HCT116 (cell line): ENCODE measurements around the gene OLIG3. TPM values are rescaled to one million over a fixed set of nuclear protein-coding genes. Genes with fewer than 3 reads are reported as not detected.

Experiments
- ATAC-seq: fragments of 200-7000 bp; cut with Tn5 transposase; 2 replicates; pipeline ENCODE4 v1.9.1; 2020; ENCODE audit warnings: mild to moderate bottlenecking, moderate library complexity
- BruUV-seq: library from RNA; stranded (reverse); fragments of 400-500 nt; replicated peaks from 2 replicates; lab custom pipeline; 2021; lab: Mats Ljungman, UMichigan
- CTCF ChIA-PET: fragments of 300-600 bp; sonication (Branson Sonifier 250); formaldehyde crosslinking; loops from one replicate; lab custom pipeline; 2021; ENCODE audit warnings: antibody characterized with exemption; lab: Charles Lee
- POLR2A ChIA-PET: fragments of 300-600, 350-600 bp; sonication (Branson Sonifier 250); formaldehyde crosslinking; loops from one replicate; lab custom pipeline; 2021; ENCODE audit warnings: antibody characterized with exemption; lab: Charles Lee
- RAD21 ChIA-PET, 2 experiments: fragments of 300-600 bp; sonication (Branson Sonifier 250); formaldehyde crosslinking; loops; one replicate each; lab custom pipeline; 2023; ENCODE audit warnings: low total read pairs in 2 of 2; ENCODE audit not compliant: uncharacterized antibody in 2 of 2, unreplicated experiment in 2 of 2, low non-redundant PET in 1 of 2; lab: Charles Lee
- DNase-seq: peaks from one replicate; pipeline ENCODE4 v3.0.0-alpha.2; 2010; ENCODE audit warnings: low read depth, low spot score
- H2AFZ ChIP-seq: fragments of 200-600 bp; shearing (Covaris generic), sonication (generic); 2 replicates; pipeline ENCODE4 v1.6.1; 2017; ENCODE audit warnings: low read depth, mixed run types, mixed read lengths, antibody characterized with exemption, low read length; ENCODE audit not compliant: poor library complexity, severe bottlenecking
- H3K27ac ChIP-seq: 2 replicates; pipeline ENCODE4 v1.5.1; 2012; ENCODE audit warnings: low read depth, low read length
- H3K27me3 ChIP-seq: fragments of 200-600 bp; sonication (generic); 2 replicates; pipeline ENCODE4 v1.6.1; 2016; ENCODE audit warnings: mixed run types, low read length, mixed read lengths; ENCODE audit not compliant: insufficient read depth
- H3K36me3 ChIP-seq, 2 experiments: fragments of 200-500 bp in 1 of 2; fragments of 200-600 bp in 1 of 2; sonication (Bioruptor generic) in 1 of 2; sonication (generic) in 1 of 2; 2 replicates each; pipeline versions ENCODE4 v1.5.1 to v1.6.1; 2014 to 2016; ENCODE audit warnings: low read length in 2 of 2, inconsistent platforms in 1 of 2, mixed read lengths in 1 of 2, mixed run types in 1 of 2; ENCODE audit not compliant: insufficient read depth in 2 of 2, control insufficient read depth in 1 of 2
- H3K4me1 ChIP-seq, 2 experiments: fragments of 200-600 bp in 1 of 2; sonication (generic) in 1 of 2; 2 replicates each; pipeline versions ENCODE4 v1.5.1 to v1.6.1; 2012 to 2017; ENCODE audit warnings: low read length in 2 of 2, inconsistent platforms in 1 of 2, mild to moderate bottlenecking in 1 of 2, mixed read lengths in 1 of 2, mixed run types in 1 of 2, moderate library complexity in 1 of 2; ENCODE audit not compliant: insufficient read depth in 2 of 2, control insufficient read depth in 1 of 2
- H3K4me2 ChIP-seq: fragments of 200-600 bp; sonication (generic); 2 replicates; pipeline ENCODE4 v1.6.1; 2017; ENCODE audit warnings: mixed run types, low read length, mixed read lengths
- H3K4me3 ChIP-seq, 2 experiments: fragments of 200-600 bp in 1 of 2; sonication (generic) in 1 of 2; replicated peaks in 1 of 2; 2 replicates each; pipeline ENCODE4 v1.5.1; 2011 to 2016; ENCODE audit warnings: low read length in 2 of 2, control low read depth in 1 of 2, low read depth in 1 of 2, mild to moderate bottlenecking in 1 of 2, mixed read lengths in 1 of 2, mixed run types in 1 of 2
- H3K79me2 ChIP-seq: fragments of 200-600 bp; sonication (generic); 2 replicates; pipeline ENCODE4 v1.6.1; 2017; ENCODE audit warnings: mild to moderate bottlenecking, mixed run types, low read length, moderate library complexity, mixed read lengths; ENCODE audit not compliant: insufficient read depth
- H3K9ac ChIP-seq: fragments of 200-600 bp; sonication (generic); 2 replicates; pipeline ENCODE4 v1.6.1; 2016; ENCODE audit warnings: low read length, mixed read lengths
- H3K9me2 ChIP-seq: fragments of 200-600 bp; sonication (generic), shearing (Covaris generic); 2 replicates; pipeline ENCODE4 v1.6.1; 2017; ENCODE audit warnings: mixed run types, mild to moderate bottlenecking, moderate library complexity; ENCODE audit not compliant: insufficient read depth
- H3K9me3 ChIP-seq, 2 experiments: fragments of 200-500 bp in 1 of 2; fragments of 200-600 bp in 1 of 2; sonication (Bioruptor generic) in 1 of 2; sonication (generic) in 1 of 2; 2 replicates each; pipeline ENCODE4 v1.6.1; 2014 to 2017; ENCODE audit warnings: low read length in 2 of 2, mixed read lengths in 2 of 2, inconsistent platforms in 1 of 2, low read depth in 1 of 2, mild to moderate bottlenecking in 1 of 2, mixed run types in 1 of 2, moderate library complexity in 1 of 2; ENCODE audit not compliant: control insufficient read depth in 1 of 2, insufficient read depth in 1 of 2
- H4K20me1 ChIP-seq: fragments of 200-600 bp; sonication (generic), shearing (Covaris generic); 2 replicates; pipeline ENCODE4 v1.6.1; 2017; ENCODE audit warnings: mixed run types, mild to moderate bottlenecking, moderate library complexity; ENCODE audit not compliant: insufficient read depth
- CBX3 ChIP-seq: IDR thresholded peaks from 2 replicates; pipeline ENCODE4 v1.6.1; 2012; ENCODE audit warnings: low read depth
- CEBPB ChIP-seq: IDR thresholded peaks from 2 replicates; pipeline ENCODE4 v1.6.1; 2012; ENCODE audit warnings: low read depth
- EZH2 ChIP-seq: fragments of 200-600 bp; sonication (generic); IDR thresholded peaks from 2 replicates; pipeline ENCODE4 v1.6.1; 2017; ENCODE audit warnings: antibody characterized with exemption, mixed run types
- RAD21 ChIP-seq: IDR thresholded peaks from 2 replicates; pipeline ENCODE4 v1.6.1; 2012; ENCODE audit warnings: low read depth, mild to moderate bottlenecking
- SIN3A ChIP-seq: IDR thresholded peaks from 2 replicates; pipeline ENCODE4 v1.6.1; 2012; ENCODE audit warnings: low read depth
- TCF7L2 ChIP-seq: IDR thresholded peaks from 2 replicates; pipeline ENCODE4 v1.7.0; 2011; ENCODE audit warnings: borderline replicate concordance, inconsistent platforms; ENCODE audit not compliant: insufficient read depth, insufficient read length; ENCODE audit errors: extremely low read depth
- YY1 ChIP-seq: IDR thresholded peaks from 2 replicates; pipeline ENCODE4 v1.6.1; 2011; ENCODE audit warnings: low read length, low read depth, moderate library complexity, mild to moderate bottlenecking; ENCODE audit not compliant: insufficient replicate concordance; ENCODE audit errors: extremely low read depth
- ZFX ChIP-seq: fragments of 450-650 bp; IDR thresholded peaks from 2 replicates; pipeline ENCODE4 v1.6.1; 2017
- ZNF274 ChIP-seq: fragments of 200-500 bp; sonication (Bioruptor generic); IDR thresholded peaks from 2 replicates; pipeline ENCODE4 v1.6.1; 2014; ENCODE audit warnings: mild to moderate bottlenecking, low read depth, low read length, inconsistent platforms
- intact Hi-C: fragments of 100-400 bp; cut with micrococcal nuclease; formaldehyde crosslinking; loops from 2 replicates; pipeline ENCODE4 v1.10.0; 2022
- total RNA-seq: library from RNA; stranded (reverse); gene quantifications from one replicate; pipeline ENCODE4 v1.2.1, GENCODE V29; 2021; ENCODE audit not compliant: unreplicated experiment
- TF ChIP-seq, protein P1 (sequence below): IDR thresholded peaks from 2 replicates; pipeline ENCODE4 v1.6.1; 2011; ENCODE audit warnings: mild to moderate bottlenecking, low read length, moderate library complexity; ENCODE audit not compliant: insufficient replicate concordance; ENCODE audit errors: extremely low read depth
- TF ChIP-seq, protein P2 (sequence below): IDR thresholded peaks from 2 replicates; pipeline ENCODE4 v1.6.1; 2012

The OLIG3 gene
- total RNA-seq, 1 experiment from 2014 or later: not detected

GRCh38 chr6:137510923-137511322 lies 16.7 kb upstream of the OLIG3 start:
- Histone ChIP-seq H2AFZ (no peak overlapping the region), H3K4me2 (no peak overlapping the region), H3K4me3 (no peak overlapping the region), H3K79me2 (no peaks in the 10 kb centered on the region), H3K27me3 (0 out of 2 replicates have a peak, but pooled peaks cover 6% of the 10 kb centered on the region), H3K9me2 (no peaks in the 10 kb centered on the region), H4K20me1 (no peaks in the 10 kb centered on the region), H3K9ac (no peak overlapping the region), H3K9me3 (no peaks in the 10 kb centered on the region), H3K27ac (no peak overlapping the region), H3K36me3 (no peaks in the 10 kb centered on the region), H3K4me1 (no peaks in the 10 kb centered on the region)
- TF ChIP-seq CBX3 (no peak), ZFX (no peak), EZH2 (no peak), ZNF274 (no peak), CEBPB (no peak), TCF7L2 (no peak), YY1 (no peak), SIN3A (no peak), RAD21 (no peak)
- TF ChIP-seq, protein P1, sequence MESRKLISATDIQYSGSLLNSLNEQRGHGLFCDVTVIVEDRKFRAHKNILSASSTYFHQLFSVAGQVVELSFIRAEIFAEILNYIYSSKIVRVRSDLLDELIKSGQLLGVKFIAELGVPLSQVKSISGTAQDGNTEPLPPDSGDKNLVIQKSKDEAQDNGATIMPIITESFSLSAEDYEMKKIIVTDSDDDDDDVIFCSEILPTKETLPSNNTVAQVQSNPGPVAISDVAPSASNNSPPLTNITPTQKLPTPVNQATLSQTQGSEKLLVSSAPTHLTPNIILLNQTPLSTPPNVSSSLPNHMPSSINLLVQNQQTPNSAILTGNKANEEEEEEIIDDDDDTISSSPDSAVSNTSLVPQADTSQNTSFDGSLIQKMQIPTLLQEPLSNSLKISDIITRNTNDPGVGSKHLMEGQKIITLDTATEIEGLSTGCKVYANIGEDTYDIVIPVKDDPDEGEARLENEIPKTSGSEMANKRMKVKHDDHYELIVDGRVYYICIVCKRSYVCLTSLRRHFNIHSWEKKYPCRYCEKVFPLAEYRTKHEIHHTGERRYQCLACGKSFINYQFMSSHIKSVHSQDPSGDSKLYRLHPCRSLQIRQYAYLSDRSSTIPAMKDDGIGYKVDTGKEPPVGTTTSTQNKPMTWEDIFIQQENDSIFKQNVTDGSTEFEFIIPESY: no peak
- TF ChIP-seq, protein P2, sequence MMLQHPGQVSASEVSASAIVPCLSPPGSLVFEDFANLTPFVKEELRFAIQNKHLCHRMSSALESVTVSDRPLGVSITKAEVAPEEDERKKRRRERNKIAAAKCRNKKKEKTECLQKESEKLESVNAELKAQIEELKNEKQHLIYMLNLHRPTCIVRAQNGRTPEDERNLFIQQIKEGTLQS: no peak
- ChIA-PET CTCF (no interaction called here), POLR2A (no interaction called here), RAD21 (no interaction called here)
- BruUV-seq: no TSS peak
- ATAC-seq (no peak), DNase-seq (no peak)
- intact Hi-C loops: no loop called here
